Stimulated activated CD8-positive, alpha-beta memory T cell treated with anti-CD3 and anti-CD28 coated beads, Interleukin-12 subunit alpha, Interleukin-12 subunit beta, amount 100 ng/mL, for 1 hour (primary cell): ENCODE measurements around the gene RTKN.
"Not testable (repeated sequence)": the region's sequence is repeated elsewhere in the genome, so short reads cannot be mapped to it uniquely, and the experiment has no call there.

Experiments used
- DNase-seq: peaks from one replicate; pipeline ENCODE4 v3.0.0-alpha.2; 2020; ENCODE audit warnings: low read depth

Gene RTKN

DNA sequence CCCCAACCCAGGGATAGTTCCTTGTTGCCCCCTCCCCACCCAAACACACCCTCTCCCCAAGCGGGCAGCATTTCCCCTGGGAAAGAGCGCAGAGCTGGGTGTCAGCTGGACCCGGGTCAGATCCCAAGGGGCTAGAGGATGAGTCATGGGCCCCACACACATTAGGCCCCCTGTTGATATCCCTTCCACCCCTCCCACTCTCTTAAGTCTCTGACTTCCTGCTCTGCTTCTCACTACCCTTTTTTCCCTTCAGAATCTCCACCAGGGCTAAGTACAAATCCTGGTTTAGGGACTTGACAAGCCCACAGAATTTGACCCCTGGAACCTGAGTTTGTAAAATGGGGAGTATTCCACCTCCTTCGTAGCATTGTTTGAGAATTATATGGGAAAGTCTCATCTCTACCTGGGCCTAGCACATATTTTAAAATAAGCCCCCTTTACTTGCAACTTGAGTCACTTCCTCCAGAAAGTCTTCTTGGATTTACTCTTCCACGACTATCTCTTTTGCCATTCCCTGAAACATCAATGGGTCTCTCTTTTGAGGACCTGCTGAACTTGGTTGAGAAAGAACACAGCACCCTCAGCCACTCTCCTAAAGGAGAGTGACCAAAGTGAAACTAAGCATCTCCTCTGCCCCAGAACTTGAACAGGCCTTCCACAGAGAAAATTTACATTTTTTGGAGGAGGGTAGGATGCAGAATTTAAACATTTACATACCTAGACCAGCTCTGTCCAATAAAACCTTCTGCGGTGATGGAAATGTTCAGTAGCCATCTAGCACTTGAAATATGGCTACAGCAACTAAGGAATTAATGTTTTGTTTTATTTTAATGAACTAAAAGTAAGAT is 4.7 kb downstream of the RTKN start:
- DNase-seq: no peak

DNA sequence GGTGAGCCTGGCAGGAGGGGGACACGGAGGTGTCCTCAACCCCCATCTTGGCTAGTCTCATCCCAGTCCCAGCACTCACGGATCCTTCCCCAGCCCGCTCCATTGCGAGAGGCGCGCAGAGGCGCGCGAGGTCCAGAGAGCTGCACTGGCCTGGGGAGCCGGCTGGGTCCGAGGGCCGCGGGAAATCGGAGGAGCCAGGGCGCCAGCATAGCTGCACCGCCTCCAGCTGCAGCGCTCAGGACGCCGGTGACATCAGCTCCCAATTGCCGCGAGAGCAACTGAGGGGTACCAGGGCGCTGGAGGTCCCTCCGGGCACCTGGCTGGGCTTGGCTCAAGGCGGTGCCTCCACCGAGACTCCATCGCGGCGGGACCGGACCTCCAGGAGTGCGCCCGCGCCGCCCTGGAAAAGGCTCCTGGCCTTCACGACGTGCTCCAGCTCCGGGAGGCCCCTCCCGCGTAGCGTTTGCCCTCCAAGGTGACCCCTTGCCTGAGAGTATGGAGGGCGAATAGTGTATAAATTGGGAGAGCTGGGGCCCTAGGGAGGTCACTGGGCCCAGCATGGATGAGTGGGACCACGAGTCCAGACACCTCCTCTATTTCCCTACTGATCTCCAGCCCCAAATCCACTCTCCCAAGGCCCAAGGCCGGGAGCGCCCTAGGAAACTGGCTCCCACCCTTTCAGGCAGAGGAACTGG is 5.5 kb downstream of the RTKN start:
- no peak for DNase-seq

DNA sequence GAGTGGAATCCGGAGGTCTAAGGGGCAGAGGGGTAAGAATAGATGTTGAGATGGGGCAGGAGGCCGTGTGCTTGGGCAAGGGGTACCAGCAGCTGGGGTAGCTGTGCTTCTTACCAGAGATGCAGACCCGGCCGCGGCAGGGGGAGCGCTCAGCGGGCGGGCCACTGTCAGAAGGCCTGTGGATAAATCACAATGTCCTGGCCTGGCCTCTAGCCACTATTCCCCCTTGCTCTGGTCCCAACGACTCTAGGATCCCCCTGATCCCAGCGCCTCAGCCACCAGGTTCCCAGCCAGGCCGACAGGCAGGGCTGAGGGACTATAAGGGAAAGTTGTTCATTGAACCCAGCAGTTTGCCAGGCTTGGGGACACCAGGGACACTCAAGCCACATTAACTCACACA is 11.2 kb downstream of the RTKN start:
- no peak for DNase-seq

- DNase-seq: no peak
These were observed 12.0 kb downstream of the RTKN start for GRCh38 chr2:74429487-74430451.

DNA sequence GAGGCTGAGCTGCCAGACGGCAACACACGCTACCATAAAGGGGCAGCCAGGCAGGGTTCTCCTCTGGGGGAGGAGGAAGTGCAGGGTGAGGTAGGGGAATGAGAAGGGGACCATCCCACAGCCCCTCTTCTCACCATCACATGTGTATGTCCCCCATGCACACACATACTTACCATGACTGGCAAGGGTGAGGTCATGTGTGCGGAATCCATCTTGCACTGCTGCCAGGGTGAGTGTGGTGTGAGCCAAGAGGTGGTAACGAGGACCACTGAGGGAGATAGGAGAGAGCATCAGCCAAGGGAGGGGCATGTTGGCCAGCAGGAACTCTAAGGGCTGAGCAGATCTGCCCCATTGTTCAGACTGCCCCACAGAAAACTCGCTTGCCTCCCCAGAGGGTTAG is 13.1 kb downstream of the RTKN start:
- DNase-seq: no peak

GRCh38 chr2:74427551-74427950 is 14.2 kb downstream of the RTKN start:
- DNase-seq: no peak

DNA sequence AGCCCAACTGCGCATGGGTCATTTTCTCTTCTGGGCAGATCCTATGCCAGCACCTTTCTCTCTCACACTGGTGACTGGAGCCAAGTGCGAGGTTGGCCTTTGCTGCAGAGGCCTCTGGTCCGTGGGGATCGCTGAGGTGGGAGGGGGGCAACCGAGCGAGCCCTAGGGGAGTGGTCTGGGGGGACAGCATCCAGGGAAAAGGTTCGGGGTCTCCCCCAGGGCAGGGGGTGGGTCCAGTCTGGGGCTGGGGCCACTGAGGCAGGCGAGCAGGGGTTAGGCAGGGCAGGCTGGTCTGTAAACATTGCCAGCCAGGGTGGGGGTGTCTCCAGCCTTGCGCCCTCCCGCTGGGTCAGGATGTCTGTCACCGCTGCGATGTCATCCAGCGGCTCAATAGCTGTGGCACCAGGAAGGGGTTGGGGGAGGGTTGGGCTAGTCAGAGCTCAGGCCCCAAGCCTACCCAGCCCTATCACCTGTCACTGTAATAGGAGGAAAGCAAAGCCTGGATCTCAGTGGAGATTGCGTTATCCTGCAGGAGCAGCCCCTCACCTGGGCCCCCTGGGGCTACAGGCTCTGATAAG is 15.5 kb downstream of the RTKN start:
- DNase-seq: no peak

- no peak for DNase-seq
These were observed 16.2 kb downstream of the RTKN start for GRCh38 chr2:74425523-74425922.

- DNase-seq: no peak
These were observed 16.7 kb downstream of the RTKN start for GRCh38 chr2:74424995-74425406.

DNA sequence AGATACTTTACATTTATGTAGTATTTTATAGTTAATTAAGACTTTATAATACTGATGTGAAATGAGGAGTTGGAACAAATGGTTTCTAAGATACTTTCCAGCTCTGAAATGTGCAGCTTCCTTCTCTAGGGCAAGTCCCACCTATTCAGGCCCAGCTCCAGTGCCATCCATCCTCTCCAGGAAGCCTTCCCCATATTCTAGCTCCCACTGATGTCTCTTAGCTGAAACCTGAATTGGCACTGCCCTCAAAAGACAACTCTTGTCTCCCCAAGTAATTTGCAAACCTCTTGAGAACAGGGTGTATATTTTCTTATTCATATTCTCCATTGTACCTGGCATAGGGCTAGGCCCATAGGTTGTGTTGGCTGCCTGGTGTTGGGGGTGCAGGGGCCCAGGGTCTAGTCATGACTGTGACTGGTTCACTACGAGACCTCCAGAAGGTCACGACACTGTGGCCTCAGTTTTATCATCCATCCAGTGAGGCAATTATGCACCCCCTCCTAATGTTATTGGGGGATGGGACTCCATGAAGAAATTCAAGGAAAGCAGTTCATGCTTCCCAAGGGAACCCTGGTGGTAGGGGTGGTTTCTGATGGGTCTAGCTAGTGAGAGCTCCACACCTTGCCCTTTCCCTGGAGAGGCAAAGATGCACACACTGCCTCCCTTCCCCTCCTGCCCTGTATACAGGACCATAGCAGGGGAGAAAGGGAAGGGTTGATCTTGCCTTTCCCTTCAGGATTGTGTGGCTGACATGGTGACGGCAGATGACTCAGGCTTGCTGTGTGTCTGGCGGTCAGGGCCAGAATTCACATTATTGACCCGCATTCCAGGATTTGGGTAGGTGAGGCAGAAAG is 17.4 kb downstream of the RTKN start:
- DNase-seq: no peak

DNA sequence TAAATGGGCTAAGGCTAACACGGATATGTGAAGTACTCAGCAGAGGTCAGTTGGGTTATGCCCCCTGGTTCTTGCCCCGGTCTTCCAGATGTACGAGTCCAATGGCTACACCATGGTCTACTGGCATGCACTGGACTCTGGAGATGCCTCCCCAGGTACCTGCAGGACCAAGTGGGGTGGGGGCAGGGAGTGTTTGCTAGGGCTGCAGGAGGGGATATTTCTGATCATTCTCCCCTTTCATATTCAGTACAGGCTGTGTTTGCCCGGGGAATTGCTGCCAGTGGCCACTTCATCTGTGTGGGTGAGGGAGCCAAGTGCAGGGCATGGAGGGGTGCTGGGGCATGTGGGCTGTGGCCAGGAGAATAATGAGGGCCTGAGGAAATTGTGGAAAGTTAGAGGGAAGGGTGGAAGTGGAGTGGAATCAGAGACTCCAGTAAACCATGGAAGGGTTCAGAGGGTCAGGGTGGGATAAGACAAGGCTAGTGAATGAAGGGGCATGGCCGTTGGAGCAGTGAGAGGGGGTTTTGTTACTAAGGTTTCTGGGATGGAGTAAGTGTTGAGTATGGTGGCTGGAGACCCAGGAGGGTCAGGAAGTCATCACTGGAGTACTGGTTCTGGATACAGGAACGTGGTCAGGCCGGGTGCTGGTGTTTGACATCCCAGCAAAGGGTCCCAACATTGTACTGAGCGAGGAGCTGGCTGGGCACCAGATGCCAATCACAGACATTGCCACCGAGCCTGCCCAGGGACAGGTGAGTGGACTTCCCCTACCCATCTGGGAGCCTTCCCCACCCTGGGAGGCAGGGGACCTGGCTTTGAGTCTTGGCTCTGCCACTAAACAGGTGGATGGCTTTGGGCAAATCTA is 18.3 kb downstream of the RTKN start:
- no peak for DNase-seq

DNA sequence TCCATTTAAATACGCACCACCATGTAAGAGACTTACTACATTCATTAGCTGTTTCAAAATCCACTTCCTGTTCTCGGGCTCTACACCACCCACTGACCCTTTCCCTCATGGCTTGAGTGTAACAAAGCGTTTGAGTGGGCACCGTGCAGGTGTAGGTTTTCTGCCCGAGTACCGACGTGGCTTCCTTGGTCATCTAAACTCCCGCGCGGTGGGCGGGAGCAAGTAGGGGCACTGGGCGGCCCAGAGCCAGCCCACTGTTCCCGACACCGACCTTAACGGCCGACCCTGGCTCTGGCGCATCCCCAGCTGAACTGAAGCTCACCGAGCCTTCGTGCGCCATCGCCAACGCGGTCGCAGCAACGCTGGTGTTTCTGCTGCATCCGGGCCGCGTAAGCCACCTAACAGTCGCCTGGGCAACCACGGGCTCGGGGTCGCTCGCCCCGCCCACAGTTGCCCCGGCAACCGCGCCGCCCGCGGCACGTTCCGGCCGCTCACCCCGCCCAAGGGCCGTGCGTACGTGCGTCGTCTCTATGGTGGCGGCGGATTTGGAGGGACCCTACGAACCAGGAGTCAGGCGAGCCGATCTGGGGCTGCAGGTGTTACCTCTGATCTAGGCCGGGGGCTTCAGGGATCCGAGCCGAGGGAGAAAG is 20.4 kb downstream of the RTKN start, which contains the start of the genes C2orf81 and WDR54:
C2orf81 (minus strand) TSS at position 399 of the 650 bp plus-strand sequence; CDS start at position 340, 59 bp downstream.
WDR54 (plus strand) TSS at position 510 of the 650 bp plus-strand sequence. CDS start 424 bp downstream, outside the sequence.
- peak; percentile 87 for DNase-seq

- DNase-seq: not testable (repeated sequence)
These were observed 21.2 kb downstream of the RTKN start for GRCh38 chr2:74420443-74421103.

- DNase-seq: no peak
These were observed 21.7 kb downstream of the RTKN start for GRCh38 chr2:74420006-74420405.

- no peak for DNase-seq
These were observed 22.4 kb downstream of the RTKN start for GRCh38 chr2:74419345-74419744.

DNA sequence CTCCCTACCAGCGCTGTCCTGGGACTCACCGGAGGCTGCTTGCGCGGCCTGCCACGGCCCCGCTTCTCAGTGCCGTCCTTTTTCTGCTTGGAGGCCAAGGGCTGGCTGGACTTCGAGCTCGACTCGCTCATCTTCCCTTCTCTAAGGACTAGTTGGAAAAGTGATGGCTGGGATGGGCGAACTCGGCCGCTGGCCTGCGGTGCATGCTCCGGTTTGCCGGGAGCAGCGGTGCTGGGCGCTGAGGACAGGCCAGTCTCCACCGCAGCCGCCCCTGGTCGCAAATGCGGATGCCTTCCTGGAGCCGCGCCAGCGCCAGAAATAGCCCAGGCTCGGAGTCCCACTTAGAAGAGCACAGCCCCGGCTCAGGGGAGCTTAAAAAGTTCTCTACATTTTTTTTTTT is 23.4 kb downstream of the RTKN start:
- no peak for DNase-seq

GRCh38 chr2:74417763-74418162 is 24.0 kb downstream of the RTKN start:
- no peak for DNase-seq

DNA sequence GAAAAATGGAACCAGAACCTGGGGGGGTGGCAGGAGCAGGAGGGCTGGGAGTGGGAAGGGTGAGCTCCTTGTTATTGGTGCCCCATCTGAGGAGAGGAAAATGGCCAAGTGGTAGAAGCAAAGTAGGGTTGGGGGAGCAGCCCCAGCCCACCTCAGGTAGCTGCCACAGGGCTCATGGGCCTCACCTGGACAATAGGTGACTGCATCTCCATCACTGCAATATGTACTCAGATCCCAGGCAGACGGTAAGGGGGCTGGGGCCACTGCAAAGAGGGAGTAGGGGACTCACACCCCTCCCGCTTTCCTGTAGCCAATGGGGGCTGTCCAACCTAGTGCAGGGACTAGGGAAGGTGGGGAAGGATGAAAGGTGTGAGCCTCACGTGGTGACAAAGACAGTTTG is 24.5 kb downstream of the RTKN start:
- no peak for DNase-seq

DNA sequence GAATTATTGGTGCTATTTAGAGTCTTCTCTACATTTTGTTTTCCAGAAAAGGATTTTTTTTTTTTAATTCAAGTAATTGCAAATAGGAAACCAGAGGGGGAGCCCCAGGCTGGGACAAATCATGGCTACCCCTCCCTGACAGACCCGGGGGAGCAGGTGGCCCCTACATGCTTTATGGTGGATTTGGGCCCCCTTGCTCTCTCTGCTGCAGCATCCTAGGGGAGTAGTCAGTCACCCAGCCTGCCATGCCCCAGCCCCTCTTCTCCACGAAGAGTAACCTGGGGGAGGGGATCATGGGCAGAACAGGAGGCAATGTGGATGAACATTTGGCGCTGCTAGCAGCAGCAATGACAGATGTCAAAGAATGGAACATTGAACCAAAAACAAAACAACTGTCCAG is 25.0 kb downstream of the RTKN start:
- DNase-seq: no peak
